Measurements from ENCODE around the gene PRKCH.

The PRKCH gene

DNA sequence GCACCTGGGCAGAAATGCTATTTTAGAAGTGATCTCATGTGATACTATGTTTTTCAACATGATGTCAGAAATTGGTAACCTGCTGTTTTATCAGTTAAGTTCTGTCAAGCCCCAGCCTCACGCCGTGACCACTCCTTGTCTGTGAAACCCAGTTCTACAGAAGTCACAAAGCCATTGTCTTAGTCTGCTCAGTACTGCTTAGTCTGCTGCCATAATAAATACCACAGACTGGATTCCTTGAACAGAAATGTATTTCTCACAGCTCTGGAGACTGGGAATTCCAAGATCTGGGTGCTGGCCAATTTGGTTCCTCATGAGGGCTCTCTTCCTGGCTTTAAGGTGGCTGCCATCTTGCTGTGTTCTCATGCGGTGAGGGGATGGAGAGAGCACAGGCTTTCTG, 176.9 kb downstream of the PRKCH start:
- no peak for DNase-seq

DNA sequence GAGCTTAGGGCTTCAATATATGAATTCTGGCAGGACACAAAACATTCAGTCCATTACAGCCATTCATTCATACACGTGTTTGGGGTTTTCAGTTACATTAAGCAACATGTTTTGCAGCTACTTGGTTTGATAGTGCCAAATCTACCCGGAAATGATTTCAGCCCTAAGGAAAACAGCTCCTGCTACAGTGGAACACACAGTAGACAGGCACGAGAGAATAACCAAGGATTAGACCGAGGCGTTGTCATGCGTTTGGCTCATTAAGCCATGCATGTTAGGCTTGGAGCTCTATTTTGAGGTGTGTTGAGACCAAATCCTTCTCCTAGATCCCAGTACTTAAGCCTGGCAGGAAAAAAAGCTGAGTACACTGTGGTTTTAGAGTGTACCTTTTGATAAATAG, 177.4 kb downstream of the PRKCH start:
- no peak for DNase-seq

- no peak for DNase-seq
These were observed 178.6 kb downstream of the PRKCH start for GRCh38 chr14:61499991-61500390.

GRCh38 chr14:61501714-61502458, 180.5 kb downstream of the PRKCH start:
- DNase-seq = no peak

DNA sequence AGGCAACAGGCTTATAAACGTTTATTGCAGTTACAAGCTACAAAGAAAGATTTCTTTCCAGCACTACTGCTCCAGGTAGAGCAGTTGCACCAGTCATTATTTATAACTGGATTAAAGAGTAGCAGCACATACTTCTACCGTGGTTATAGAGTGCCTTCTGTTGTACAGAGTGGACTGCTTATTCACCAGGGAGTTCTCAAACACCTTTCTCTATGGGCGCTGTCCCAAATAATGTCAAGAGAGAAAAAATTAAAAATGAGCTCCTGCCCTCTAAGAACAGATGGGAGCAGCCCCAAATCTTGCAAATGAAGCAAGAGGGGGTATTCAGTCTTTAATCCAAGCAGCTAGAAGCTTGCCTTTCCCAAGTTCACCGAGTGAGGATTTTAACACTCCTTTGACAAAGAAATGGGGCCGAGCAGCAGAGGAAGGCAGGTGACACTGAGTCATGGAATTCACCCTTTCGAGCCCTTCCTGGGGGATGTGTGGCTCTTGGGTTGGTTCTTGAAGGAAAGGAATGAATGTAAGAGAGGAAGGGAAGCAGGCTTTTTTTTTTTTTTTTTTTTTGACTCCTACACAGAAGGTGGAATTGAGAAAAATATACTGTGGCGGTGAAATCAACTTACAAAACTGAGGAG, 181.2 kb downstream of the PRKCH start:
- no peak for DNase-seq

GRCh38 chr14:61503167-61503801, 181.9 kb downstream of the PRKCH start:
- no peak for DNase-seq

- no peak for DNase-seq
These were observed 183.5 kb downstream of the PRKCH start for GRCh38 chr14:61504901-61505300.

GRCh38 chr14:61505815-61506809, 184.7 kb downstream of the PRKCH start:
- DNase-seq = no peak

GRCh38 chr14:61508526-61508925, 187.1 kb downstream of the PRKCH start:
- no peak for DNase-seq

DNA sequence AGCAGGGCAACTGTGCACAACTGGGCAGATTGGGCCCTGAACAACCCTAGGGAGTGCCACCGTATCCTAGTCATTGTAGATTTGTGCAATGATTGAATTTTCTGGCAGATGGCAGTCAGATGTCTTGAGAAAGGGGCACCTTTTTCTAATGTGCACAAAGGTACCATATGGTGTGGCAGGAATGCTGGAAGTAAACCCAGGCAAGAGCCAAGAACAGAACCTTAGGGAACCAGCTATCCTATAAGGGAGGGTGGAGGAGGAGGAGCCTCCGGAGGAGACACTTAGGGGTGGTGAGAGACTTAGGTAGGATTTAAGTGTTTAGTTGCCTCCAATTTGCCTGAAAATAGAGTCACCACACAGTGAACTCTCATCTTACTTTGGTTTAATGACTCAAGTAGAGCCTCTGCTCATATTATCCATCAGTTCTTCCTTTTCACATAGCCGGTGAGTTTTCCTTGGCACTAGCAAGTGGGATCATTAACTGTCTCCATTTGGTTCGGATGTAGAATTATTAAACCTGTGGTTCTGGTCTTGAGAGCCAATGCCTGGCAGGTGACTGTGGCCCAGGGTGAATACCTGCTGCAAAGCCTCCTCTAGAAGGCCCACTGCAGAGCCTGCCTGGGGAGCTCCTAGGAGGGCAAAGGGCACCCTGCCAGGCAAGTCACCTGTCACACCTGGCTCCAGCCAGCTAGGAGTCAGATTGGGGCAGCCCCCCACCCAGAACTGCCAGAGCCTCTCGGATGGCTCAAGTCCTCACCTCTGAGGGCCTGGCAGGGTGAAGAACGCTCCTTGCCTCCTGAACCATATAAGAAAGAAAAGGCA, 189.6 kb downstream of the PRKCH start:
- DNase-seq = no peak

DNA sequence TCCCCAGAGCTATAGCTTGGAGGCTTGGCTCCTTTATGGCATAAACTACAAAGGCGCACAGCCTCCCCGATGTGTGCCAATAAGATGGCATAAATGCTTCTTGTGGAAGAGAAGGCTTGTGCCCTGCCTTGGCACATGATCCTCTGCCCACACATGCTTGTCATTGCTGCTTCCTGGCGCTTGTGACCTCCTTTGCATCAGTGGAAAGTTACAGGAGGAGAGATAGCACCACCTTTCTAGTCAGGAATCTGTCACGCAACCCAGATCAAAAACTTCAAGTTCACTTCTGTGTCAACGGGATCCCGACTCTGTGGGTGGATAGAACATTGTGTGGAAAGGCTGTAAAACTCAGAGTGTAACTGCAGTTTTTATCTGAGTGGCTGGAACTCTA, 190.2 kb downstream of the PRKCH start:
- no peak for DNase-seq

GRCh38 chr14:61512026-61512834, 190.9 kb downstream of the PRKCH start:
- DNase-seq = no peak

DNA sequence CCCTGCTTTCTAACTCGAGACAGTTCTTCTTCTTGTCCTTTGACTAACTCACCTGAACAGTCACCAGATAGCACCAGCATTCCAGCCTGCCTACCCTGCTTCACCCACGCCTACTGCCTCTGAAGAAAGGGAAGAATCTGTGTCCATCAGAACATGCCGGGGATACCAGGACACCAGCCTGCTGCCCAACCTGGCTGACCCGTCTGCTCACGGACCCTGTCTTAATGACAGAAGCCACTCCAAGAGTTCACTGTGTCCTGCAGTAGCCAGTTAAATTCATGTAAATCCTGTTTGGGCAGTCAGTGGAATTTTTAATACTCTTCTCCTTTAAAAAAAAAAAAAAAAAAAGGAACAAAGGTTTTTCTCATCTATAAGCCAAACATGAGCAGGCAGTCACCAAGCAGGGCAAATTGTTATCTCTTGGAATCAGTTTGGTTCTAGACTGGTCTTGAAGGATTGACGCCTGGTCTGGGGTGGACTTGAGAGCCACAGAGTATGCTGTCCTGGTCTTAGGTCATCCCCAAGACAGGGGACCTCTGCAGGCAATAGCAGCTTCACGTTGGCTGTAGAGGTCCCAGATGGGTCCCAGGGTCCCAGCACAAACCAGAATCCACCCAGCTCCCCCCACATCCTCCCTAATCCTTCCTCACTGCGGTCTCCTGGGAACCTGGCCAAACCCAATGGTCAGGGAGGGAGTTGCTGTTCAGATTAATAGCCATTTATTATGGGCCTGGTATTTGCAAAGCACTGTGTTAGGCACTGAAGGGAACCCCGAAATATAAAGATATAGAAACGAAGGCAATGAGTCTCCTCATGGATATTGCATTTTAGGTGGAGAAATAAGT, 192.8 kb downstream of the PRKCH start:
- no peak for DNase-seq

DNA sequence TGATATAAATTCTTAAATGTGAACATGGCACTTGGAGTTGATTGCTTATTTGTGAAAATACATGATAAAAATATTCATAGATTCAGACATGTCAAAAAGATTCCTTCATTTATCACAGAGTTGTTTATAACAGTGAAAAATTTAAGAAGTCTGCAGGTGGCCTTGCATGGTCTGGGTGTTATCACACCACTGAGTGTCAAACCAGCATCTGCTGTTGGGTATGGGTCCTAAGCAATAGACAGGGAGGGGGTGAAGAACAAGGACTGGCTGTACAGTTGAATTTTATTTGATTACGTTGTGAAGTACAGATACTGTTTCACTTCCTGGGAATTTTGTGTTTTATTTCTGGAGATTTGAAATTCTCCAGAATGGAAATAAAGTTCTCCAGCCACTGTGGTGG, 193.5 kb downstream of the PRKCH start:
- no peak for DNase-seq

DNA sequence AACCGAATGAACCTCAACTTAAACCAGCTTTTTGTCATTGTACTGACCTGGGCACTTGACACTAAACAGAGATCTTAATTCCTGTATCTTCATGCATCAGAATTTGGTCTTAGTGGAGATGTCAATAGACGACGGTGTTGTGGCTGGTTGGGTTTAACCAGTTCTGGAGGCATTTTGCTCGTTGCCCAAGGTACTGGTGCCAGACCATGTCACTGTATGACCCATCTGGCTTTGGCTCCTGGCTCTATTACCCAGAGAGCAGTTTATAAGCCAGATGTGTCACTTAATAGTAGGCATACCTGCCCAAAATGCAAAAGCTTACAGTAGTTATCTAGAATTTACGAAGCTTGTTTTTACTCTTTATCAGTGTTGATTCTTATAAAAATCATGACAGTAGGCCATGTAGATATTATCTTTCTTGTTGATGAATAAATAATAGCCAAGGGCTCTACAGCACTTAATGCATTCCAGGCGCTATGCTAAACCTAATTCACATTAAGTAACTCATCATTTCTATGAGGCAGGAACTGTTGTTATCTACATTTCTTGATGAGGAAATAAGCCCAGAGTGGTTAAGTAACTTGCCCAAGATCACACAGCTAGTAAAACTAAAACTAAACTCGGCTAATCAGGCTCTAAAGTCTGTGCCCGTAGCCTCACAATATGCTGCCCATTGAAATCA, 194.2 kb downstream of the PRKCH start:
- DNase-seq = no peak

DNA sequence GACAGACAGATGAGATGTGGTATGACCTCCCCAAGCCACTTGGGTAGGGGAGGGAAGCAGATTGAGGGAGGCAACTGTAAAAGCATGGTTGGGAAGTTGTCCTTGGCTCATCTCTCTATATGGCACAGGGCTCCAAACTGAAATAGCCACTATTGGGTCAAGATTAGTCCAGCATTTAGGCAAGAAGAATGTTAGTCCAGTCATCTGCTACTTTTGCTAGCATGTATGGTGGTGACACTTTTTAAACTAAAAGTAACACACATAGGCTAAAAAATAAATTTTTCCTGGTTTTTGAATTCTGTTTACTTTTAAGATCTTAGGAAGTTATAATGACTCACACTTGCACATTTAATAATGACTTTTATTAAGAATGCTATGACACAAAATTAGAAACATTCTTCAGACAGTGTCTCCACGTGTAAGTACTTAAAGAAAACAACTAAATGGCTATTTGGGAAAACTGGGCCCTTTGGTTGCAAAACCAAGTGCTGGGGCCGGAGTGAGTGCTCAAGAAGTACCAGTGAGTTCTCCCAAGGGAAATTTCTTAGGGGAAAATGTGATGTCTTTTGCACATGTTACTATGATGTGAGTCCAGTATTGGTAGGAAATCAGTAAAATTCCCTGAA, 194.9 kb downstream of the PRKCH start:
- DNase-seq = no peak

GRCh38 chr14:61516964-61517653, 195.7 kb downstream of the PRKCH start:
- no peak for DNase-seq

DNA sequence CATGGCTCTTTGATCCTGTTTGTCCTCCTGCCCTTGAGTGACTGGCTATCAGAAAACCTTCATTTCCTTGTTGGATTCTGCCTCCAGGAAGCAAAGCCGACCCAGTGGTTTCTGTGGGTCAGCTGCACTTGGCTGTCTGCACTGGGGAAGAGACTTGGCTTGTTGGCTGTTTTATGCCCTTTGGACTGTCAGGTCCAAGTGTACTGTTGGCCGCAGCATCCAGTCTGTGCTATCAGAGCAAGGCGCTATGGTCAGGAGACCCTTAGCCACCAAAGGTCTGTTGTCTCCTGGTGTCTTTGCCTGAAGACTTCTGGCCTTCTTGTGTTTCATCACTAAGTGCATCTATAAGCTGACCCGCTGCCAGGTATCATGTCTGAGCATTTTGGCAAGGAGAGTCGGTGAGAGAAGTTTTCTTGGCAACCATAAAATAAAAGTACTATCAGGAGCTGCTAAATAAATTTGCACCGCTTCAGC, 196.6 kb downstream of the PRKCH start:
- DNase-seq = no peak
